ENCODE measurements around the gene LDB2.

- TF ChIP-seq, protein P1, sequence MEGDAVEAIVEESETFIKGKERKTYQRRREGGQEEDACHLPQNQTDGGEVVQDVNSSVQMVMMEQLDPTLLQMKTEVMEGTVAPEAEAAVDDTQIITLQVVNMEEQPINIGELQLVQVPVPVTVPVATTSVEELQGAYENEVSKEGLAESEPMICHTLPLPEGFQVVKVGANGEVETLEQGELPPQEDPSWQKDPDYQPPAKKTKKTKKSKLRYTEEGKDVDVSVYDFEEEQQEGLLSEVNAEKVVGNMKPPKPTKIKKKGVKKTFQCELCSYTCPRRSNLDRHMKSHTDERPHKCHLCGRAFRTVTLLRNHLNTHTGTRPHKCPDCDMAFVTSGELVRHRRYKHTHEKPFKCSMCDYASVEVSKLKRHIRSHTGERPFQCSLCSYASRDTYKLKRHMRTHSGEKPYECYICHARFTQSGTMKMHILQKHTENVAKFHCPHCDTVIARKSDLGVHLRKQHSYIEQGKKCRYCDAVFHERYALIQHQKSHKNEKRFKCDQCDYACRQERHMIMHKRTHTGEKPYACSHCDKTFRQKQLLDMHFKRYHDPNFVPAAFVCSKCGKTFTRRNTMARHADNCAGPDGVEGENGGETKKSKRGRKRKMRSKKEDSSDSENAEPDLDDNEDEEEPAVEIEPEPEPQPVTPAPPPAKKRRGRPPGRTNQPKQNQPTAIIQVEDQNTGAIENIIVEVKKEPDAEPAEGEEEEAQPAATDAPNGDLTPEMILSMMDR (IDR thresholded peaks at IDR 0.05): no peak
- no peak for TF ChIP-seq POLR2A (IDR thresholded peaks at IDR 0.05)
Observed at GRCh38 chr4:16663732-16664131, 234.7 kb downstream of the LDB2 start.

Measured in uterus (tissue), 2 donors.